ENCODE data around the gene MALAT1. TPM values are rescaled to one million over a fixed set of nuclear protein-coding genes. Genes with fewer than 3 reads are reported as not detected.

MALAT1 gene
- total RNA-seq, 8 experiments from 2014 or later = 4,364 to 49,781 (median 11,043) TPM

DNA sequence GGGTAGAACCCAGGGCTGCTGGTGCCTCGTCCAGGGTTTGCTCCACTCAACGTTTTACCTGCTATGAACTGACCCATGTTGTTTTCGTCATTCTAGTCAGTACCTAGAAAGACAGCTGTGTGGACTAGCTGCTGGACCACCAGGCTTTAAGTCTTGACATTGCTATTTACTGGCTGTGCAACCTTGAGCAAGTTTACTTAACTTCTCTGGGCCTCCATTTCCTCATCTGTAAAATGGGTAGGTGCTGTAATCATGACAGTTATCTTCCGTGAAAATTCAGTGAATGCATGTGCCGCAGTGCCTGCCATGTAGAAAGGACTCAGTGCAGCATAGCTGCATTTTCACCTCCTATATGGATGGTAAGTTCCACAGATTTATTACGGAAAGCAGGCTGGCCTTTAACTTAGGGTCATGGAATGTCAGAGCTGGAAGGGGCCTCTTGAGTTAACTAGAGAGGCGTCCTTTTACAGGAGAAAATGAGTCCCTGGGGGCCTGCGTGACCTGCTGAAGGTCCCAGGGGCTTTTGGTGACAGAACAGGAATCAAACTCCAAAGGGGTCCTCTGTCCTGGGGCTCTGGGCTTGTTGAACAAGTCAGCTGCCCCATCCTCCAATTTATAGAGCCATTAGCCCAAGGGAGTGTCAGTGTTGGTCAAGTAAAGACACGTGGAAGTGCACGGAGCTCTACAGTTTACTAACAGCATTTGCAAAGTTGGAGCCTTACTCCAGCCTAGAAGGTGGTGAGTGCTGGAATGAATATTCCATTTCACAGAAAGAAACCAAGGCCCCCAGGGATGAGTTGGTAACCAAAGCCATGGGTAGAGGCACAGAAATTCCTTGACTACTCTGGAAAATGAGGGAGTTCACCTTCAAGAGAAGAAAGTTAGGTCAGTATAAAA, 12.0 kb upstream of the MALAT1 start:
- in situ Hi-C loops (cut with MboI; ENCODE audit: low pct_unique_long_range_greater_than_20kb in 2 of 9, low sequenced_read_pairs in 9 of 9, unreplicated experiment in 9 of 9) = no loop called here
- peak in 6 of 8 experiments; percentile 0 to 15 (median 2) for ATAC-seq (replicated peaks in 6 of 8)
- 0 to 54% (median 30%) methylated on average over 1 to 7 of the region's 10 CpGs; no CpG with 5 or more reads in 3 of the 10 experiments for WGBS, 10 experiments
- H3K27ac ChIP-seq = peak overlapping the region; percentile 47 to 88
- H3K4me1 ChIP-seq (replicated peaks in 1 of 2) = peaks cover 64 to 68% of the 10 kb centered on the region in 2 donors
- H3K4me3 ChIP-seq = peak overlapping the region in 3 of 5 donors; percentile 1 to 6 (median 2)

- Histone ChIP-seq H3K27ac (peak overlapping the region; percentile 96), H3K4me1 (replicated peaks in 1 of 2) (peaks cover 72 to 76% of the 10 kb centered on the region in 2 donors), H3K4me3 (peak overlapping the region; percentile 22 to 30 (median 24))
- in situ Hi-C loops (cut with MboI; ENCODE audit: low pct_unique_long_range_greater_than_20kb in 2 of 9, low sequenced_read_pairs in 9 of 9, unreplicated experiment in 9 of 9) = no loop called here
- WGBS, 10 experiments = 0 to 38% (median 0%) methylated on average over 1 to 9 of the region's 17 CpGs; no CpG with 5 or more reads in 2 of the 10 experiments
- ATAC-seq (replicated peaks in 6 of 8) = peak; percentile 75 to 93 (median 88)
Measured at GRCh38 chr11:65487467-65488272, 11.2 kb upstream of the MALAT1 start.

DNA sequence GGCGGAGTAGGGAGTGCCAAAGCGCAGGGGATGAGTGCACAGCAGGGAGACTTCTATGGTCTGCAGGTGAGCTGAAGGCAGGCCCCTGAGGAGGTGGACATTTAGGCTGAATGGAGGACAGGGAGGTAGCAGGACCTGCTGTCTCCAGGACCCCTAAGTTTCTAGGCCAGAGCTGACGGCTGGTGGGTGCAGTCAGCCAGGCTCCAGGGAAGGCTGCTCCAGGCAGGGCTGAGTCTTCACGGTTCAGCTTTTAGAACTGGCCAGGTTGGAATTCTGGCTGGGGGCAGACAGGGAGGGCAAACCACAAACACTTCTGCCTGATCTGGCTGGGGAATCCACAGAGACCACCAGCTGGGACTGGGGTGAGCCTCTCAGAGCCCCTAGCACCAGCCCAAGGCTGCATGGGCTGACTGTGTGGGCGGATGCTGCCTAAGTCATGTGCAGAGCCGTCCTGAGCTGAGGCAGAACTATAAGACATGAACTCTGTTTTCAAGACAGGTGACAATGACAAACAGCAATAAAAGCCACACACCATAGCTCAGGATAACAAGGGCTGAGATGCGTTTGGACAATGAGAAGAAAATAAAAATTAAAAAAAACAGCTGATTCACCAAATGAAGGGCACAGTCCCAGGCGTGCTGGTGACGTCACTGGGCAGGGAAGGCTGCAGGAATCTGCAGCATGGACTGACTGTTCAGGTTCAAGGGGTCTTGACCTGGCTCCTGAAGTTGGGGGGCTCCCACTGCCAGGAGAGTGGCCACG, 10.4 kb upstream of the MALAT1 start:
- peak in 4 of 8 experiments; percentile 3 to 7 (median 5) for ATAC-seq (replicated peaks in 6 of 8)
- 0 to 60% (median 28%) methylated on average over 1 to 4 of the region's 10 CpGs; no CpG with 5 or more reads in 2 of the 10 experiments for WGBS, 10 experiments
- H3K27ac ChIP-seq = peak overlapping the region; percentile 96
- in situ Hi-C loops (cut with MboI; ENCODE audit: low pct_unique_long_range_greater_than_20kb in 2 of 9, low sequenced_read_pairs in 9 of 9, unreplicated experiment in 9 of 9) = no loop called here
- H3K4me1 ChIP-seq (replicated peaks in 1 of 2) = peaks cover 80 to 84% of the 10 kb centered on the region in 2 donors
- H3K4me3 ChIP-seq = peak overlapping the region; percentile 22 to 30 (median 24)

DNA sequence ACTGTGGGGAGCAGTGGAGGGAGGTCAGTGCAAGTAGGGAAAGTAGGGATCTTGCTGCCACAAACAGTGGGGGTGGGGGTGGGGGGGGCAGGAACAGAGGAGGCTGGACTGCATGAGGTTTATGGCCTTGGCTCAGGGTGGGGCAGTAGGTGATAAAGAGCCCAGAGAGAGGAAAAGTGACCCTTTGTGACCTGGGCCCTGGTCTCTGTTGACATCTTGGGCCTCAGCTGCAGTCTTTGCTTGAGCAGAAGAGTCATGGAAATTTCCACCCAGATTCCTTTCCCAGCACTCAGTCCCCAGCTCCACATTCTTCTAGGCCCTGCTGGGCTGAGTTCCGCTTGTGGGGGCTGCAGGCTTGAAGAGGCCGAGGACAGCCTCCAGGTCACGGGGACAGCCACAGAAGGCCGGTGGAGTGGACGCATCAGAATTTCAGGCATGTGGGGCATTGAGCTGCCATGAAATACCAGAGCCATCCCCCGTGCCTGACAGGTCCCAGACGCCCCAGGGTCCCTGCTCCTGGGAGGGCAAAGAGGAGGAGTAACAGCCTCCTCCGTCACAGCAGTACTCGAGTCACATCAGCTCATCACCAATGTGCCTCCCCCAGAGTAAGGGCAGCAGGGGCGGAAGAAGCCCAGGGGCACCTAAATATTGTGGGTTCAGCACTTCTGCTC, 9.7 kb upstream of the MALAT1 start:
- 0 to 60% (median 43%) methylated on average over 1 to 5 of the region's 10 CpGs; no CpG with 5 or more reads in 5 of the 10 experiments for WGBS, 10 experiments
- in situ Hi-C loops (cut with MboI; ENCODE audit: low pct_unique_long_range_greater_than_20kb in 2 of 9, low sequenced_read_pairs in 9 of 9, unreplicated experiment in 9 of 9) = no loop called here
- H3K4me1 ChIP-seq (replicated peaks in 1 of 2) = peaks cover 86 to 91% of the 10 kb centered on the region in 2 donors
- H3K4me3 ChIP-seq = peak overlapping the region in 3 of 5 donors; percentile 1 to 26 (median 24)
- no peak for ATAC-seq (replicated peaks in 6 of 8)
- peak overlapping the region; percentile 96 for H3K27ac ChIP-seq

DNA sequence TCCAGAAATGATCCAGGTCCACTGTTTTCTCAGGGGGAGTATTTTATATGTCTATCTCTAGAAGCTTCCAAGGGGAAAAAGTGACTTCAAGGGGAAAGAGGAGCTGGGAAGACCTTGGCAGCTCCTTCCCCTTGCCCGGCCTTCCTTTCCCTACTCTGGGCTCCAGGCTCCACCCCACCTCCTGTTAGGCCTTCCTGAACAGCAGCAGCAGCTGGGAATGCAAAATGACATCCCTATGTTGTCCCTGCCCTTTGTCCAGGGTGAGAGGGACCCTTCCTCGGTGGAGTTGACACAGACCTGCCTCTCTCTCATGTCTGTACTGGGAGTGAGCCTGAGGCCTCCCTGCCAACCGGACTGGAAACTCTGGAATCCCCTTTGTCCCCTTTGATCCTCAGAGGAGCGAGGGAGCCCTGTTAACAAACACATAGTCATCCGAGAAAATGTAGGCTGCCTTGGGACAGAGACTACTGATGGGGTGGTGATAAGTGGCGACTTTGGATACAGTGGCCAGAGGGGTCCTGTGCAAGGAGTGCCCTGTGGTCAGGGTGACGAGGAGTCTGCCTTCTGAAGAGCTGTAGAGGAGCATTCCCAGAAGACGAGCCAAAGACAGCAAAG, 9.0 kb upstream of the MALAT1 start:
- ATAC-seq (replicated peaks in 6 of 8) = peak in 1 of 8 experiments; percentile 1
- Histone ChIP-seq H3K4me1 (replicated peaks in 1 of 2) (peaks cover 90 to 95% of the 10 kb centered on the region in 2 donors), H3K4me3 (peak overlapping the region in 1 of 5 donors; percentile 26), H3K27ac (peak overlapping the region; percentile 96)
- 0 to 100% (median 24%) methylated on average over 1 to 5 of the region's 8 CpGs; no CpG with 5 or more reads in 4 of the 10 experiments for WGBS, 10 experiments
- in situ Hi-C loops (cut with MboI; ENCODE audit: low pct_unique_long_range_greater_than_20kb in 2 of 9, low sequenced_read_pairs in 9 of 9, unreplicated experiment in 9 of 9) = no loop called here

- peak overlapping the region; percentile 74 to 82 for H3K27ac ChIP-seq
- H3K4me1 ChIP-seq (replicated peaks in 1 of 2) = peaks cover 82 to 86% of the 10 kb centered on the region in 2 donors
- 20 to 93% (median 80%) methylated on average over 1 to 3 of the region's 3 CpGs; no CpG with 5 or more reads in 3 of the 10 experiments for whole genome bisulfite sequencing, 10 experiments
- H3K4me3 ChIP-seq = no peak overlapping the region
- in situ Hi-C loops (cut with MboI; ENCODE audit: low pct_unique_long_range_greater_than_20kb in 2 of 9, low sequenced_read_pairs in 9 of 9, unreplicated experiment in 9 of 9) = no loop called here
- ATAC-seq (replicated peaks in 6 of 8) = no peak
Measured at GRCh38 chr11:65491163-65491465, 7.7 kb upstream of the MALAT1 start.

GRCh38 chr11:65491614-65492386, 7.0 kb upstream of the MALAT1 start:
- Histone ChIP-seq H3K4me3 (peak overlapping the region in 2 of 5 donors; percentile 2 to 6), H3K4me1 (replicated peaks in 1 of 2) (peaks cover 80 to 85% of the 10 kb centered on the region in 2 donors), H3K27ac (peak overlapping the region; percentile 74 to 82)
- in situ Hi-C loops (cut with MboI; ENCODE audit: low pct_unique_long_range_greater_than_20kb in 2 of 9, low sequenced_read_pairs in 9 of 9, unreplicated experiment in 9 of 9) = no loop called here
- WGBS, 10 experiments = 0 to 61% (median 15%) methylated on average over 1 to 6 of the region's 17 CpGs; no CpG with 5 or more reads in 4 of the 10 experiments
- peak; percentile 9 to 47 (median 39) for ATAC-seq (replicated peaks in 6 of 8)

- peak overlapping the region; percentile 74 to 82 for H3K27ac ChIP-seq
- no peak for ATAC-seq (replicated peaks in 6 of 8)
- in situ Hi-C loops (cut with MboI; ENCODE audit: low pct_unique_long_range_greater_than_20kb in 2 of 9, low sequenced_read_pairs in 9 of 9, unreplicated experiment in 9 of 9) = no loop called here
- peaks cover 74 to 80% of the 10 kb centered on the region in 2 donors for H3K4me1 ChIP-seq (replicated peaks in 1 of 2)
- 0 to 92% (median 30%) methylated on average over 1 to 3 of the region's 4 CpGs; no CpG with 5 or more reads in 6 of the 10 experiments for WGBS, 10 experiments
- no peak overlapping the region for H3K4me3 ChIP-seq
Measured at GRCh38 chr11:65492387-65492636, 6.5 kb upstream of the MALAT1 start.

DNA sequence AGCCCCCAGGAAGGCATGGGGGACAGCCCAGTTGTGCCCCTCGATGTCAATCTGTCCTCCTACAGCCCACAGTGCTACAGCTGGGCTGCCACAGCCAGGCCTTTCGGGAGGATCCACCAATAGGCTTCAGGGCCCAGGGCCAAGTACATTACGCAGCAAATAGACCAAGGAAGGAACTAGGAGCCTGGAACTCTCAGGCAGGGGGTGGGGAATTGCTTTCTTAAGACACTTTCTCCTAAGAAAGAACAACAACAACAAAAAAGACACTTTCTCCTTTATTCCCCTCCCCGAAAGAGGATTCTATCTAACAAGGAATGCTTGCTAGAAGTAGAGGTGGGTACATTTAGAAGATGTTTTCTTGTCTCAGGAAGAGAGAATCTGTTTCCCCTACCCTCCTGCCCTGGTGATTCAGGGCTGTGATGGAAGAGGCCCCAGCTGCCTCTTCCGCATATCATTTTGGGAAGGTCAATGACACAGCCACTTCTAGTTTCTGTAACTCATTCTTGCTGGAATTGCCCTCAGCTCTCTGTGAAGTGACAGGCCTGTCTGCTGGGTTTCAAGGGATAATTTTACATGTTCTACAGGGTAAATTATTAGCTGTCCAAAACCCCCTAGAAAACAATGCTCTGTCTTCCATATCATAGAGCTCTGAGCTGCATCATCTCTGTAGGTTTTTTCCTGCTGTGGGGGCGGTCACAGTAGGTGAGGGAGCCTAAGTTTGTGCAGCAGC, 6.0 kb upstream of the MALAT1 start:
- Histone ChIP-seq H3K4me1 (replicated peaks in 1 of 2) (peaks cover 74 to 79% of the 10 kb centered on the region in 2 donors), H3K27ac (peak overlapping the region; percentile 74 to 82), H3K4me3 (peak overlapping the region in 1 of 5 donors; percentile 2)
- 0 to 83% (median 40%) methylated on average over 1 to 4 of the region's 6 CpGs; no CpG with 5 or more reads in 3 of the 10 experiments for WGBS, 10 experiments
- in situ Hi-C loops (cut with MboI; ENCODE audit: low pct_unique_long_range_greater_than_20kb in 2 of 9, low sequenced_read_pairs in 9 of 9, unreplicated experiment in 9 of 9) = no loop called here
- ATAC-seq (replicated peaks in 6 of 8) = peak in 2 of 8 experiments; percentile 3 to 4

DNA sequence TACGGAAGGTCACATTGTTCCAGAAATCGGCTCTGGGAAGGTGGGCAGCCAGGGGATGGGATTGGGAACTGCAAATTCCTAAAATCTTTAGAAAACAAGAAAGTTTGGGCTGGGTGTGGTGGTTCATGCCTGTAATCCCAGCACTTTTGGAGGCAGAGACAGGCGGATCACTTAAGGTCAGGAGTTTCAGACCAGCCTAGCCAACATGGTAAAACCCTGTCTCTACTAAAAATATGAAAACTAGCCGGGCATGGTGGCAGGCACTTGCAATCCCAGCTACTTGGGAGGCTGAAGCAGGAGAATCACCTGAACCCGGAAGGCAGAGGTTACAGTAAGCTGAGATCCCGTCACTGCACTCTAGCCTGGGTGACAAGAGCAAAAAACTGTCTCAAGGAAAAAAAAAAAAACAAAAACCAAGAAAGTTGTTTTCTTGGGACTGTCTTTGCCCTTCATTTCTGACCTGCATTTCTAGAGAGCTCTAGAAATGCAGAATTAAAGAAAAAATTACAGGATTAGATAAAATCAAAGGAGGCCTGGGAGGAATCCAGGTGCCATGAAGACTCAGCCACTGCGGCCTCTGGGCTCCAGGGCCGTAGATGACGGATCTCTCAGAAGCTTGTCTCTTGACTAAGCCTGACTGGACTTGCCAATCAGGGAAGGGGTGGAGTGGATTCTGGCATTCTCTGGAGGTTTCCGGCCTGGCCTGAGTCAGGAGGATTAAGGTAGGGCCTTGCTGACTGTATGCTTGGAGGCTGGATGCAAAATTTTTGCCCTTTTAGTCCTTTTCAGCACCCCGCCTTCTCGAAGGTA, 5.3 kb upstream of the MALAT1 start:
- Histone ChIP-seq H3K4me3 (no peak overlapping the region), H3K27ac (peak overlapping the region; percentile 74 to 82), H3K4me1 (replicated peaks in 1 of 2) (peaks cover 69 to 72% of the 10 kb centered on the region in 2 donors)
- in situ Hi-C loops (cut with MboI; ENCODE audit: low pct_unique_long_range_greater_than_20kb in 2 of 9, low sequenced_read_pairs in 9 of 9, unreplicated experiment in 9 of 9) = no loop called here
- 6 to 83% (median 74%) methylated on average over 1 to 11 of the region's 12 CpGs for WGBS, 10 experiments
- ATAC-seq (replicated peaks in 6 of 8) = peak in 3 of 8 experiments; percentile 7 to 29 (median 18)

Measured in motor neuron (in vitro differentiated cells).